ENCODE measurements around the gene ATXN7L2.
A peak's percentile ranks its signal among the peaks of the same experiment; 100 is the strongest.

ATXN7L2 gene

DNA sequence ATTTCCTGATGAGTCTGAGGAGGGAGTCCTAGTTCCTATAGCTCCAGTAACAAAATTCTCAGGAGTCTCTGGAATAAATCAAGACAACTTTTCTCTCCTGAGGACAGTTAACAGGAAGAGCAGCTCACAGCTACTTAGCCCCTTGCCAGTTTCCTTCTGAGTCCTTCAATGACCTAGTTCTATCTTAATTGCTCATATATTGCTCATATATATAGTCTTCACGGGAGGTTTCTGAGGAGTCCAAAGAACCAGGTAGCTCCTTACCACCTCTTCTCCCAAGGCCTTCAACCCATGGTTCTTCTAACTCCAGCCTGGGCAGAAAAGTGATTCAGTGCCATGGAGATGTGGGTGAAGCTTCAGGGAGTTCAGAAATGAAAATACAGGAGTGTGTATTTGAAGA lies 21.3 kb downstream of the ATXN7L2 start:
- no peak overlapping the region for H2BK12ac ChIP-seq (ENCODE audit: low read length)
- no peaks in the 10 kb centered on the region for H3K36me3 ChIP-seq (ENCODE audit: control insufficient read depth in 1 of 2, insufficient read depth in 2 of 2, low read length in 2 of 2)
- H3K4me3 ChIP-seq (ENCODE audit: low read depth, low read length): no peak overlapping the region
- H3K4ac ChIP-seq (ENCODE audit: low read depth, low read length): no peak overlapping the region
- H2AFZ ChIP-seq (ENCODE audit: insufficient read depth, low read length, poor library complexity): no peak overlapping the region
- no peak overlapping the region for H4K91ac ChIP-seq (ENCODE audit: low read depth, low read length)
- H3K18ac ChIP-seq (ENCODE audit: low read length): no peak overlapping the region
- H3K27ac ChIP-seq (ENCODE audit: low read depth, low read length): no peak overlapping the region
- H3K9me3 ChIP-seq (ENCODE audit: insufficient read depth, low read depth, low read length): peaks cover 7% of the 10 kb centered on the region
- no peak overlapping the region for H2AK5ac ChIP-seq (ENCODE audit: low read length)
- H3K23ac ChIP-seq (ENCODE audit: low read length): no peak overlapping the region
- DNase-seq: no peak
- peaks cover 13 to 22% of the 10 kb centered on the region in 2 experiments for H3K4me1 ChIP-seq (ENCODE audit: control insufficient read depth in 1 of 2, insufficient read depth in 2 of 2, low read length in 2 of 2)
- H3K14ac ChIP-seq (ENCODE audit: low read length): no peak overlapping the region
- H3K27me3 ChIP-seq (ENCODE audit: insufficient read depth, low read length): peaks cover 12% of the 10 kb centered on the region
- no peak overlapping the region for H3K4me2 ChIP-seq (ENCODE audit: low read length)
- no peak overlapping the region for H2BK120ac ChIP-seq (ENCODE audit: insufficient read depth, low read length, poor library complexity)
- H2BK5ac ChIP-seq (ENCODE audit: low read depth, low read length, poor library complexity): no peak overlapping the region
- H4K8ac ChIP-seq (ENCODE audit: low read depth, low read length): no peak overlapping the region
- no peak overlapping the region for H3K9ac ChIP-seq (ENCODE audit: low read length)
- H3K79me1 ChIP-seq (ENCODE audit: low read length): peaks cover 2% of the 10 kb centered on the region
- no CpG with 5 or more reads among the region's 1 CpG for WGBS (ENCODE audit: extremely low coverage, insufficient coverage, insufficient read length)
- peaks cover 2% of the 10 kb centered on the region for H3K79me2 ChIP-seq (ENCODE audit: control insufficient read depth, insufficient read depth, low read length, poor library complexity)
- H4K12ac ChIP-seq (ENCODE audit: low read depth, low read length): no peak overlapping the region

DNA sequence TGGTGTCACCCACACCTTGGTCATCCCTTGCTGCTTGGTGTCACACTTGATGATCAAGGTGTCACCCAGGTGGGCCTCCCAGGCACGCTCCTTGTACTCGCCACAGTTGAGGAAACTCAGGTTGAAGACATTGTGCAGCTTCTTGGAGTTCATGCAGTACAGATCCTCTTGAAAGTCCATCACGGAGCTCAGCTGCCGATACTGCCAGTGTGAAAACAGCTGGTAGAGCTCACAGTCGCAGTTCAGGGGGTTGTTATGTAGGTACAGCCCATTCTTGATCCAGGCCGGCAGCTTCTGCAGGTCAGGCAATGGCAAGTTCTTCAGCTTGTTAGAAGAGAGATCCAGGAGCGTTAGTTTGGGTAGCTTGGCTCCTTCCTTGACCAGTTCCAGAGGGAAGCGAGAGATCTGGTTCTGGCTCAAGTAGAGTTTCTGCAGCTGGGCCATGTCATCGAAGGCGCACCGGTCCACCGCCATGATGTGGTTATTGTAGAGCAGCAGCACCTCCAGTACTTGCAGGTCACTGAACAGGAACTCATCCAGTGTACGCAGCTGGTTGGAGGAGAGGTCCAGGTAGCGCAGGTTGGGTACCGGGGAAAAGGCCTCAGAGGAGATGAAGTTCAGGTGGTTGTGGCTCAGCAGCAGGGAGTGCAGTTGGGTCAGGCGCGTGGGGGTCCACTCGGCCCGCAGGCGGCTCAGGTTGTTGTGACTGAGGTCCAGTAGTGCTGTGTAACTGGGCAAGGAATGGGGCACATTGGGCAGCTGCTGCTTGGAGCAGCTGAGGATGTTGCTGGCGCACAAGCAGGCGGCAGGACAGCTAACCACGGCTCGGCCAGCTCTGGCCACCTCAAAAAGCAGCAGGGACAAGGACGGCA lies 24.5 kb downstream of the ATXN7L2 start:
- H4K8ac ChIP-seq (ENCODE audit: low read depth, low read length): no peak overlapping the region
- H3K14ac ChIP-seq (ENCODE audit: low read length): no peak overlapping the region
- no peak overlapping the region for H4K12ac ChIP-seq (ENCODE audit: low read depth, low read length)
- DNase-seq: no peak
- no CpG with 5 or more reads among the region's 25 CpGs for WGBS (ENCODE audit: extremely low coverage, insufficient coverage, insufficient read length)
- H2AFZ ChIP-seq (ENCODE audit: insufficient read depth, low read length, poor library complexity): no peak overlapping the region
- H3K36me3 ChIP-seq (ENCODE audit: control insufficient read depth in 1 of 2, insufficient read depth in 2 of 2, low read length in 2 of 2): no peaks in the 10 kb centered on the region
- no peak overlapping the region for H2BK120ac ChIP-seq (ENCODE audit: insufficient read depth, low read length, poor library complexity)
- peaks cover 2% of the 10 kb centered on the region for H3K79me2 ChIP-seq (ENCODE audit: control insufficient read depth, insufficient read depth, low read length, poor library complexity)
- peaks cover 7% of the 10 kb centered on the region for H3K9me3 ChIP-seq (ENCODE audit: insufficient read depth, low read depth, low read length)
- H2BK12ac ChIP-seq (ENCODE audit: low read length): no peak overlapping the region
- no peak overlapping the region for H3K9ac ChIP-seq (ENCODE audit: low read length)
- no peak overlapping the region for H2BK5ac ChIP-seq (ENCODE audit: low read depth, low read length, poor library complexity)
- H2AK5ac ChIP-seq (ENCODE audit: low read length): no peak overlapping the region
- no peak overlapping the region for H3K4me3 ChIP-seq (ENCODE audit: low read depth, low read length)
- H3K4me2 ChIP-seq (ENCODE audit: low read length): no peak overlapping the region
- peaks cover 5 to 6% of the 10 kb centered on the region in 2 experiments for H3K4me1 ChIP-seq (ENCODE audit: control insufficient read depth in 1 of 2, insufficient read depth in 2 of 2, low read length in 2 of 2)
- peaks cover 14% of the 10 kb centered on the region for H3K27me3 ChIP-seq (ENCODE audit: insufficient read depth, low read length)
- no peak overlapping the region for H4K91ac ChIP-seq (ENCODE audit: low read depth, low read length)
- no peak overlapping the region for H3K27ac ChIP-seq (ENCODE audit: low read depth, low read length)
- H3K23ac ChIP-seq (ENCODE audit: low read length): peak overlapping the region; percentile 28
- no peak overlapping the region for H3K4ac ChIP-seq (ENCODE audit: low read depth, low read length)
- H3K18ac ChIP-seq (ENCODE audit: low read length): no peak overlapping the region
- no peaks in the 10 kb centered on the region for H3K79me1 ChIP-seq (ENCODE audit: low read length)

DNA sequence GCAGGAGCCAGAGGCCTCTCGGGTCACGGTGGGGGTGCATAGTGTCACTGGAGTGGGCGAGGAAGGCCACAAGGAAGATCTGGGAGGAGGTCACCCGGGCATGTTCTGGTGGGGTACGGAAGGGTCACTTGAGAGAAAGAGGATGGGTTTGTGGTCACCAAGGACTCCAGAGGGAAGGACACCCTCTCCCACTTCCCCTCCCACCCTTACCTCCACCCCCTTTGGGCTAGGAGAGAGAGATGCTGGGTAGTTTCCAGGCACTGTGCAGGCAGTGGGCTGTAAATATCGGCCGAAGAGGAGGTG lies 25.1 kb downstream of the ATXN7L2 start:
- H3K18ac ChIP-seq (ENCODE audit: low read length): no peak overlapping the region
- H3K27me3 ChIP-seq (ENCODE audit: insufficient read depth, low read length): peaks cover 14% of the 10 kb centered on the region
- no peaks in the 10 kb centered on the region for H3K79me1 ChIP-seq (ENCODE audit: low read length)
- H4K91ac ChIP-seq (ENCODE audit: low read depth, low read length): no peak overlapping the region
- H4K12ac ChIP-seq (ENCODE audit: low read depth, low read length): no peak overlapping the region
- H2AK5ac ChIP-seq (ENCODE audit: low read length): no peak overlapping the region
- no peak overlapping the region for H2BK120ac ChIP-seq (ENCODE audit: insufficient read depth, low read length, poor library complexity)
- peaks cover 7% of the 10 kb centered on the region for H3K9me3 ChIP-seq (ENCODE audit: insufficient read depth, low read depth, low read length)
- H3K36me3 ChIP-seq (ENCODE audit: control insufficient read depth in 1 of 2, insufficient read depth in 2 of 2, low read length in 2 of 2): no peaks in the 10 kb centered on the region
- H3K4me2 ChIP-seq (ENCODE audit: low read length): peak overlapping the region; percentile 99
- no peak overlapping the region for H2BK12ac ChIP-seq (ENCODE audit: low read length)
- H4K8ac ChIP-seq (ENCODE audit: low read depth, low read length): no peak overlapping the region
- no peak for DNase-seq
- no peak overlapping the region for H3K23ac ChIP-seq (ENCODE audit: low read length)
- no peak overlapping the region for H2BK5ac ChIP-seq (ENCODE audit: low read depth, low read length, poor library complexity)
- H3K14ac ChIP-seq (ENCODE audit: low read length): no peak overlapping the region
- peaks cover 5 to 6% of the 10 kb centered on the region in 2 experiments for H3K4me1 ChIP-seq (ENCODE audit: control insufficient read depth in 1 of 2, insufficient read depth in 2 of 2, low read length in 2 of 2)
- peaks cover 2% of the 10 kb centered on the region for H3K79me2 ChIP-seq (ENCODE audit: control insufficient read depth, insufficient read depth, low read length, poor library complexity)
- H3K4me3 ChIP-seq (ENCODE audit: low read depth, low read length): no peak overlapping the region
- no peak overlapping the region for H2AFZ ChIP-seq (ENCODE audit: insufficient read depth, low read length, poor library complexity)
- no CpG with 5 or more reads among the region's 7 CpGs for WGBS (ENCODE audit: extremely low coverage, insufficient coverage, insufficient read length)
- no peak overlapping the region for H3K27ac ChIP-seq (ENCODE audit: low read depth, low read length)
- no peak overlapping the region for H3K9ac ChIP-seq (ENCODE audit: low read length)
- no peak overlapping the region for H3K4ac ChIP-seq (ENCODE audit: low read depth, low read length)

DNA sequence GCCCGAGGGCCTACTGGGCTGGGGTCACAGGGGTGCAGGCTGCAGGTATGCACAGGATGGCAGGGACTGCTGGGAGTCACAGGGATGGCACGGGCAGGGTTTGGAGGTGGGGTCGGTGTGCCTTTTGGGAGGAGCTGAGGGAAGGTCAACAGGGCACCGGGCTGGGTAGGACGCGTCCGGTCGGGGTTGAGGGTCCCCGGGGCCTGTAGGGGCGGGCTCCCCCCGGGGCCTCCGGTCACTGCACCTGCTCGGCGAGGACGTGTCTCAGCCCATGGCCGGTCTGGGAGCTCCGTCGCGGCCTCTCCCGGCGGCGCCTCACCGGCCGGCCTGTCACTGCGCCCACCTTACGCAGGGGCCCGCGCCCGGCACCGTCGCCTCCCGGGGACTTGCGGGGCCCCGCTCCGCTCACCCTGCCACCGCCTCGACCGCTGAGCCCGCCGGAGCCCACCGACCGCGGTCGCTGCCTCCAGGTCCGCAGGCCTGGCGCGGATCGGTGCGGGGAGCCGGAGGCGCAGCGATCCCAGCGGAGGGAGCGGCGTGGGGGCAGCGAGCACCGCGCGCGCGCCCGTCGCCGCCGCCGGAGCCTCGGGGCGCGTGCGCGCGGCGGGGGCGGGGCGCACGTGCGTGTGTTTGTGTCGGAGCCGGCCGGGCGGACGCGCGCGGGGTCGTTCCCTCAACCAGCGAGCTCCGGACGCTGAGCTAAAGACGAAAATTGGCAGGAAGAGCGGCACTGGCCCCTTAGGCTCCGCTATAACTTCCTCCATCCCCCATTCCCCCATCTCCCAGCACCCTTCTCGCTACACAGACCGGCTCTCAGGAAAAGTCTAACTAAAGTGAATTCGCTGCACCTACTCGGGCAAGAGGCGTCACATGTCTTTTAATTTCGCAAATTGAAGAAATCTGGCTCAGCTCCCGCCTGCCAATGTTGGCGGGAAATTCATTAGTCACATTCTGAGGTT lies 25.8 kb downstream of the ATXN7L2 start, which contains the start of gene AMIGO1:
Gene AMIGO1, minus strand, starts transcription at position 552 of the 959 bp plus-strand sequence. CDS start 815 bp downstream, outside the sequence.
- no CpG with 5 or more reads among the region's 100 CpGs for WGBS (ENCODE audit: extremely low coverage, insufficient coverage, insufficient read length)
- Histone ChIP-seq H3K4me1 (ENCODE audit: control insufficient read depth in 1 of 2, insufficient read depth in 2 of 2, low read length in 2 of 2) (peaks cover 5 to 6% of the 10 kb centered on the region in 2 experiments), H4K91ac (ENCODE audit: low read depth, low read length) (no peak within 1 kb of the TSS), H3K18ac (ENCODE audit: low read length) (no peak within 1 kb of the TSS), H2BK5ac (ENCODE audit: low read depth, low read length, poor library complexity) (no peak within 1 kb of the TSS), H3K79me2 (ENCODE audit: control insufficient read depth, insufficient read depth, low read length, poor library complexity) (peaks cover 2% of the 10 kb centered on the region), H3K36me3 (ENCODE audit: control insufficient read depth in 1 of 2, insufficient read depth in 2 of 2, low read length in 2 of 2) (no peaks in the 10 kb centered on the region), H3K4ac (ENCODE audit: low read depth, low read length) (no peak within 1 kb of the TSS), H3K79me1 (ENCODE audit: low read length) (no peaks in the 10 kb centered on the region), H3K4me3 (ENCODE audit: low read depth, low read length) (peak within 1 kb of the TSS; percentile 82), H4K8ac (ENCODE audit: low read depth, low read length) (no peak within 1 kb of the TSS), H4K12ac (ENCODE audit: low read depth, low read length) (no peak within 1 kb of the TSS), H3K23ac (ENCODE audit: low read length) (no peak within 1 kb of the TSS), H3K9ac (ENCODE audit: low read length) (peak within 1 kb of the TSS; percentile 71), H3K27me3 (ENCODE audit: insufficient read depth, low read length) (peaks cover 14% of the 10 kb centered on the region), H2AFZ (ENCODE audit: insufficient read depth, low read length, poor library complexity) (peak within 1 kb of the TSS; percentile 32), H3K14ac (ENCODE audit: low read length) (no peak within 1 kb of the TSS), H3K27ac (ENCODE audit: low read depth, low read length) (no peak within 1 kb of the TSS), H2BK120ac (ENCODE audit: insufficient read depth, low read length, poor library complexity) (no peak within 1 kb of the TSS), H2AK5ac (ENCODE audit: low read length) (no peak within 1 kb of the TSS), H3K9me3 (ENCODE audit: insufficient read depth, low read depth, low read length) (peaks cover 7% of the 10 kb centered on the region), H2BK12ac (ENCODE audit: low read length) (no peak within 1 kb of the TSS), H3K4me2 (ENCODE audit: low read length) (peak within 1 kb of the TSS; percentile 99)
- DNase-seq: peak; percentile 17 to 53
